ENCODE results near the gene CYTH4.
"Not testable (repeated sequence)": the region's sequence is repeated elsewhere in the genome, so short reads cannot be mapped to it uniquely, and the experiment has no call there.

The CYTH4 gene, protein sequence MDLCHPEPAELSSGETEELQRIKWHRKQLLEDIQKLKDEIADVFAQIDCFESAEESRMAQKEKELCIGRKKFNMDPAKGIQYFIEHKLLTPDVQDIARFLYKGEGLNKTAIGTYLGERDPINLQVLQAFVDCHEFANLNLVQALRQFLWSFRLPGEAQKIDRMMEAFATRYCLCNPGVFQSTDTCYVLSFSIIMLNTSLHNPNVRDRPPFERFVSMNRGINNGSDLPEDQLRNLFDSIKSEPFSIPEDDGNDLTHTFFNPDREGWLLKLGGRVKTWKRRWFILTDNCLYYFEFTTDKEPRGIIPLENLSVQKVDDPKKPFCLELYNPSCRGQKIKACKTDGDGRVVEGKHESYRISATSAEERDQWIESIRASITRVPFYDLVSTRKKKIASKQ
- total RNA-seq = 153 to 158 reads per million in 2 donors

- DNase-seq = peak; percentile 46 to 84 (median 57)
Observed at GRCh38 chr22:37282385-37282677, at the start of gene CYTH4. Gene CYTH4 (plus strand): TSS chr22:37282508. CDS start chr22:37282570, 62 bp downstream.

GRCh38 chr22:37233371-37233750 lies 48.9 kb upstream of the CYTH4 start:
- DNase-seq = not testable (repeated sequence)

- no peak for DNase-seq
Observed at GRCh38 chr22:37233751-37234631, 48.3 kb upstream of the CYTH4 start.

DNA sequence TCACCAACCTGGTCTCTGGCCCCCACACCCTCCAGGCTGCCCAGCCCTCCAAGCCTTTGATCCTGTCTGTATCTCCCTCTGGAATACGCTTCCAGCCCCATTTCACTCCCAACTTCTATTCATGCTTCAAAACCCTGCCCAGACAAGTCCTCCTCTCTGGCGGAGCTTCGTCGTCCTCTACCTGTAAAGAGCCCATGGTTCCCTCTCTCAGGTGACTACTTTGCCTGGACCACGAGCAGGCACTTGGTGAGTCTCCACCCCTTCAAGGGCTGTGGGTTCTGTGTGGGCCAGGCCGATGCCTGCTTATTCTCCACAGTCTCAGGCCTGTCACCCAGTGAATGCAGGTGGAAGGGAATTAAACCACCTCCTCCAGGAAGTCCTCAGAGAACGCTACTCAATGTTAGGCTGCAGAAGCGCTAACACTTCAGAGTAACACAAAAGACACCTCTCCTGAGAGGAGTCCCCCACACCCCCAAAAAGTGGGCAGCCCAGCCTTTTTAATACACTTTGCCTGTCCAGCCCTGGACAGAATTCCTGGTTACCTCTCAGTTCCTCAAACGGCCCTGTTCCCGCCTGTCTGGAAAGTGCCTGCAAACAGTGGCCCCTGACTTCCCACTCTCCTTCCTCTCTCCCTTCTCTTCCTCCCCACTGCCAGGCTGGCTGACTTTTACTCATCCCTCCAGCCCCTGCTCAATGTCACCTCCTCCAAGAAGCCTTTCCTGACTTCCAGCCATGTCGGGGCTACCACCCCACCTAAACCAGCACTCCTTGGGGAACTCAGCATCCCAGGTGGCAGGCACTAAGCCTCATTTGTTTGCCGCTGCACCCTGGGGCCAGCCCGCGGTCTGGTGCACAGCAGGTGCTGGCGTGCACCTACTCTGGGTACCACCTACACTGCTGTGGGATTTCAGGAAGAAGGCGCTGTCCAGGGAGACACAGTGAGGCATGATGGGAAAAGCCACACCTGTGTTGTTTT lies 47.3 kb upstream of the CYTH4 start:
- no peak for DNase-seq

- DNase-seq = no peak
Observed at GRCh38 chr22:37235897-37236607, 46.3 kb upstream of the CYTH4 start.

- DNase-seq = no peak
Observed at GRCh38 chr22:37237371-37238268, 44.7 kb upstream of the CYTH4 start.

DNA sequence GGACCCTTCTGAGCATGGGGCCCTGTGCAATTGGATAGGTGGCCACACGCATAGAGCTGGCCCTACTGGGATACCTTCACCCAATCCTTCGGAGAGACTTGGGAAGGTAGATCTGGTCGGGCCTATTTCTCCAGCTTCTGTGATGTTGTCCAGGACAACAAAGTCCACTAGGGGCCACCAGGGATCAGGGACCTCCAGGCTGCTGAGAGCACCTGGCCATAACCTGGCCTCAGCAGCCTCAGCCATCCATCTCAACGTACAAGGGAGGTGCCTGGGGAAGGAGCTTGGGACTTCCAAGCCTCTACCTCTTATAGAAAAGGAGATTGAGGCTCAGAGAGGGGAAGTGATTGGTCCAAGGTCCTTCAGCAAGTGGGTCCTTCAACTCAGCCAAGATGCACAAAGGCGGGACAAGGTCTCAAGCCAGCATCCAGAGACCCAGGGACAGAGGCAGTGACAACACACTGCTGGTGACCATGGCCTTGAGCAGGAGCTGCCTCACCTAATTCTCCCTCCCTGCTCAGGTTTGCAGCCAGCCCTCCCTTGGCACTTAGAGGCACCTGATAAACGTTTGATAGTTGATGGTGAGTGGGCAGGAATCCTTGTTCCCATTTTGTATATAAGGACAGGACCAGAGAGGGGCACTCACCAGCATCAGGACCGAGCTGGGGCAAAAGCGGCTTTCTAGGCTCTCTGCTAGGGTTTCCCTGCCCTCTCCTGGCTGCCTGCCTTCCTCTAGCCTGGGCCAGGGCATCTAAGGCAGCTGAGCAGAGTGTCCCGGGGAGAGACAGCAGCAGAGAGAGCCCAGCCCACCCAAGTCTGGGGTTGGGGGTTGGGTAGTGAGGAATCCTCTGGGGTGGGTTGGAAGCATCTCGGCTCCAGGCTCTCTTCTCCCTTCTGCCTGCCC lies 42.7 kb upstream of the CYTH4 start:
- DNase-seq = no peak

- no peak for DNase-seq
Observed at GRCh38 chr22:37240240-37240940, 41.9 kb upstream of the CYTH4 start.

DNA sequence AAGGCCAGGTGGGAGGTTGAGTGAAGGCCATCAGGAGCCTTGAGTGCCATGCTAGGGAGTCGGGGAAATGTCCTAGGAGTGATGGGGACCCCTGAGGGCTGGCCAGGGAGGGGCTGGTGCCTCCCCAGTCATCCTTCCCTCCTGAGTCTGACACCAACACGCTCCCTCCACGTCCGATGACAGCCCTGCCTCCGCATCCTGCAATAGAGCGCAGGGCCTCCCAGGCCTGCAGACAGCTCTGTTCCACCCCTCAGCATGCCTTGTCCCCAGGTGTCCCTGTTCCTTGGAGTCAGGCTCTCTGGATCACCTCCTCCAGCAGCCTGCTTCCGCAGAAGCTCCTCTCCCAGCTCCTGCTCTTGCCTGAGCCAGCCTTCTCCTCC lies 41.4 kb upstream of the CYTH4 start:
- no peak for DNase-seq

GRCh38 chr22:37241351-37242142 lies 40.8 kb upstream of the CYTH4 start:
- DNase-seq = peak in 2 of 5 experiments; percentile 64 to 85

- DNase-seq = peak; percentile 63 to 99 (median 87)
Observed at GRCh38 chr22:37242395-37242918, 39.9 kb upstream of the CYTH4 start.

GRCh38 chr22:37243402-37244113 lies 38.8 kb upstream of the CYTH4 start:
- peak in 1 of 5 experiments; percentile 73 for DNase-seq

DNA sequence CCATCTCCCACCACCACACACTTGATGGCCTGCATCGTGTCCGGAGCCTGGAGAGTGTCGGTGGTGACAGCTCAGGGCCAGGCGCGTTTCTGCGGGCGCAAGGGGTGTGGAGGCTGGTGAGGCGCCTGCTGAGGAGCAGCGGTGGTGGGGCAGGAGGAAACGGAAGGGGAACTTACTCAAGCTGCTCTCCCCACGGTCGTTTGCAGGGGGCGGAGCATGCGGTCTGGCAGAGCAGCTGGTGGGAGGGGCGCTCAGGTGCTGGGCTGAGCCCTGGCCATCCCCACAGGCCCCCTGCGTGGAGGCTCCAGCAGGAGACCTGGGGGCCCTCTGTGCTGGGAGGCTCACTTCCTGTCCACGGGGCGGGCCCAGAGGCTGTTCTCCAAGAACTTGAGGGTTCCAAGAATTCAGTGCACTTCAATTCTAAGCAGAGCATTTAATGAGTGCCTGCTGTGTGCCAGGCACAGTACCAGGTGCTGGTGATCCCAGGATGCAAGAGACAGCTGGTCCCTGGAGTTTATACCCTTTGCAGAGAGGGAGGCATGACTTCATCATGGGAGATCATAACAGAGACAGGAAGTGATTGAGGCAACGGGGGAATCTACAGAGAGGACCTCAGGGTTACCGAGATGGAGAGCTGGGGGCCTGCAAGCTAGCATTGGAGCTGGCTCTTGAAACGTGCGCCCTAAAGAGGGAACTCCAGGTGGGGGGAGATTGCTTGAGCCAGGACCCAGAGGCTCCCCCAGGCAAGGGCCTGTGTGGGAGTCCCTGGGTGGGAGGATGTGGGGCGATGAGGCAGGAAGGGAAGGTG lies 38.0 kb upstream of the CYTH4 start, which contains the start of gene RAC2:
Gene RAC2, minus strand, starts transcription at position 156 of the 808 bp plus-strand sequence. Its CDS starts 121 bp downstream, at position 35.
- DNase-seq = peak; percentile 66 to 97 (median 78)

DNA sequence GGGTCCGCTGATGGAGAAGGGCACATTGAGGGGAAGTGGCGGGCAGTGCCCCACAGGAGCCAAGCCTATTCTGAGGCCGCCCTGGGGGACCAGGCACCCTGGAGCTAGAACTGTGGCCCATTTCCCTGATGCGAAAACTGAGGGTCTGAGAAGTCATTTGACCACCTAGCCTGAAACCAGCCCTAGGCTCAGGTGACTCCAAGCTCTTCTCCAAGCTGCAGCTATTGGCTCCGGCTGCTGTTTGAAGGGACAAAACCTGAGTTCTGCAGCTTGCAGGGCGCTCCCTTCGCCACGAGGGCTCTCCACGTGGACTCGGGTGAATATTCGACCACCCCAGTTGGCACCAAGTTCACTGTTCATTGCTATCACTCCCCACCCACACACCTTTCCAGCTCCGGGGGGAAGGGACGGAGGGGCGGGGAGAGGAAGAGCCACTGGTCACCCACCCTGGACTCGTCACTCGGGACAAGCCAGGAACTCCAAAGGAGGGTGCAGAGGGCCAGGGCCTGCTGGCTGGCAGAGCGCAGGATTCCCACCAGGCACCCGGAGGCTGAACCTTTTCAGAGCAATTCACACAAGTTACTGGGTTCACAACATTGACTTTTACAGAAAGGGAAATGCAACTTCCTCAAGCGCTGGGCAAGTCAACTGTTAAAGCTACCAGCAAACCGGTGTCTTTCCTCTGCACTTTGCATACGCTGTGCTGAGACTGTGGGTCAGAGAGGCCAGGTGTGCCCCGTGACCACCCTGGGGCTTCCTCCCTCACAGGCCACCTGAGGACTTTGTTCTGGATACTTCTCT lies 37.2 kb upstream of the CYTH4 start:
- DNase-seq = no peak

DNA sequence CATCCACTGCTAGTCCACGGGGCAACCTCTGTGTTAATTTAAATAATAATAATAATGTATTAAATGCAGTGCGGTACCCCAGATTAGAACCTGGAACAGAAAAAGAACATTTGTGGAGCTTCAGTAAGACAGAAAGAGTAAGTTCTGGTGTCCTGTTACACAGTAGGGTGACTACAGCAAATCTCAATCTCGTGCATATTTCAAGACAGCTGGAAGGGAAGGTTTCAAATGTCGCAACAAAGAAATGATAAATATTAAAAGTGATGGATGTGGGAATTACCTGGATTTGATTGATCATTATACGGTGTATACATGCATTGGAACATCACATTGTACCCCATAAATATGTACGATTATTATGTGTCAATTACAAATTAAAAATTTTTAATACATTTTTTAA lies 36.6 kb upstream of the CYTH4 start:
- DNase-seq = no peak

Data from T-helper 2 cell (primary cell).